ENCODE results near the gene MED13. TPM values are rescaled to one million over a fixed set of nuclear protein-coding genes. Genes with fewer than 3 reads are reported as not detected.

Gene MED13
- total and polyA plus RNA-seq, 9 of the 15 experiments (the other 6 are each of a cell fraction or from before 2014, with no cell fraction given): 5.4 to 48.4 (median 28.2) TPM

DNA sequence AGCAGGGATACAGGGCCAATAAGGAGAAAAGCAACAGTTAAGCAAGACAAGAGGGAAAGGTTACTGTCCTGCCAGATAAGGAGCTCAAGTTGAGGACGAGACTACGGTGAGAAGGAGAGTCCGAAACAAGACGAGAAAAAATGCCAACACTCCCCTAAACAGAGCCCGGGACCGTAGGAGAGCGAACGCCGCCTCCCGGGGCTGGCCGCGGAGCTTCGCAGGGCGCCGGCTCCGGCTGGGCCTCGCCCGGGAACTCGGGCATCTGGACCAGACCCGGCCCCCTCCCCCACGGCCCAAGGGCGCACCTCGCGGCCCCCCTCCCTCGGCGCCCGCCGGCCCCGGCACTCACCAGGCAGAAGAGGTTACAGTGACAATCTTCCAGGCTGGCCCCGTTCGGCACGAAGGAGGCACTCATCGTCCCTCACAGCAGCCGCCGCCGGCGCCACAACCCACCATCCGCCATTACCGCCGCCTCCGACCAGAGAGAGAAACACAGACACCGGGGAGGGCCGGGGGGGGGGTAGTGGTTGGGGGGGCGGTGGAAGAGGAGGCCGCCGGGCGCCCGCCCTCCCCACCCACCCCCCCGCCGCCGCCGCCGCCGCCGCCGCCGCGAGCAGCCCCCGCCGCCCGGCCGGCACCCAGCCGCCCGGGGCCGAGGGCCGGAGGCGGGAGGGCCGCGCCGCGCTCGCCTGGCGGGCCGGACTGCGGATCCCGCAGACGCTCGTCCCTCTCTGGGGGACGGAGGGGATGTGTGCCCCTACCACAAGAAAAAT is at the start of gene MED13 (continued):
- TF ChIP-seq, protein P1, sequence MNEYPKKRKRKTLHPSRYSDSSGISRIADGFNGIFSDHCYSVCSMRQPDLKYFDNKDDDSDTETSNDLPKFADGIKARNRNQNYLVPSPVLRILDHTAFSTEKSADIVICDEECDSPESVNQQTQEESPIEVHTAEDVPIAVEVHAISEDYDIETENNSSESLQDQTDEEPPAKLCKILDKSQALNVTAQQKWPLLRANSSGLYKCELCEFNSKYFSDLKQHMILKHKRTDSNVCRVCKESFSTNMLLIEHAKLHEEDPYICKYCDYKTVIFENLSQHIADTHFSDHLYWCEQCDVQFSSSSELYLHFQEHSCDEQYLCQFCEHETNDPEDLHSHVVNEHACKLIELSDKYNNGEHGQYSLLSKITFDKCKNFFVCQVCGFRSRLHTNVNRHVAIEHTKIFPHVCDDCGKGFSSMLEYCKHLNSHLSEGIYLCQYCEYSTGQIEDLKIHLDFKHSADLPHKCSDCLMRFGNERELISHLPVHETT (CRISPR knock-in tag; conservative IDR thresholded peaks at IDR 0.05 in 1 of 2, IDR thresholded peaks at IDR 0.05 in 1 of 2): peak in 1 of 2 experiments; percentile 14; a peak in 2 of 4 replicates
- TF ChIP-seq POLR2AphosphoS5 (IDR thresholded peaks at IDR 0.05; ENCODE audit: control insufficient read depth, insufficient read depth, low read depth, low read length) (peak; percentile 34; the same call in 1 of the 2 replicates), CBX1 (IDR thresholded peaks at IDR 0.05; ENCODE audit: low read depth) (no peak), NCOA6 (IDR thresholded peaks at IDR 0.05) (no peak), RBM15 (IDR thresholded peaks at IDR 0.05; ENCODE audit: insufficient read depth, low read length) (no peak), NR2C2 (CRISPR knock-in tag; IDR thresholded peaks at IDR 0.05) (no peak), NR2C2 (tag; IDR thresholded peaks at IDR 0.05) (peak; percentile 58; the same call in 1 of the 2 replicates), TAF1 (IDR thresholded peaks at IDR 0.05; ENCODE audit: control insufficient read depth, extremely low read depth, insufficient read depth, low read length, severe bottlenecking) (no peak)
- TF ChIP-seq, protein P2, sequence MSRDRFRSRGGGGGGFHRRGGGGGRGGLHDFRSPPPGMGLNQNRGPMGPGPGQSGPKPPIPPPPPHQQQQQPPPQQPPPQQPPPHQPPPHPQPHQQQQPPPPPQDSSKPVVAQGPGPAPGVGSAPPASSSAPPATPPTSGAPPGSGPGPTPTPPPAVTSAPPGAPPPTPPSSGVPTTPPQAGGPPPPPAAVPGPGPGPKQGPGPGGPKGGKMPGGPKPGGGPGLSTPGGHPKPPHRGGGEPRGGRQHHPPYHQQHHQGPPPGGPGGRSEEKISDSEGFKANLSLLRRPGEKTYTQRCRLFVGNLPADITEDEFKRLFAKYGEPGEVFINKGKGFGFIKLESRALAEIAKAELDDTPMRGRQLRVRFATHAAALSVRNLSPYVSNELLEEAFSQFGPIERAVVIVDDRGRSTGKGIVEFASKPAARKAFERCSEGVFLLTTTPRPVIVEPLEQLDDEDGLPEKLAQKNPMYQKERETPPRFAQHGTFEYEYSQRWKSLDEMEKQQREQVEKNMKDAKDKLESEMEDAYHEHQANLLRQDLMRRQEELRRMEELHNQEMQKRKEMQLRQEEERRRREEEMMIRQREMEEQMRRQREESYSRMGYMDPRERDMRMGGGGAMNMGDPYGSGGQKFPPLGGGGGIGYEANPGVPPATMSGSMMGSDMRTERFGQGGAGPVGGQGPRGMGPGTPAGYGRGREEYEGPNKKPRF (IDR thresholded peaks at IDR 0.05; ENCODE audit: low read depth, low read length): no peak
- TF ChIP-seq, protein P3, sequence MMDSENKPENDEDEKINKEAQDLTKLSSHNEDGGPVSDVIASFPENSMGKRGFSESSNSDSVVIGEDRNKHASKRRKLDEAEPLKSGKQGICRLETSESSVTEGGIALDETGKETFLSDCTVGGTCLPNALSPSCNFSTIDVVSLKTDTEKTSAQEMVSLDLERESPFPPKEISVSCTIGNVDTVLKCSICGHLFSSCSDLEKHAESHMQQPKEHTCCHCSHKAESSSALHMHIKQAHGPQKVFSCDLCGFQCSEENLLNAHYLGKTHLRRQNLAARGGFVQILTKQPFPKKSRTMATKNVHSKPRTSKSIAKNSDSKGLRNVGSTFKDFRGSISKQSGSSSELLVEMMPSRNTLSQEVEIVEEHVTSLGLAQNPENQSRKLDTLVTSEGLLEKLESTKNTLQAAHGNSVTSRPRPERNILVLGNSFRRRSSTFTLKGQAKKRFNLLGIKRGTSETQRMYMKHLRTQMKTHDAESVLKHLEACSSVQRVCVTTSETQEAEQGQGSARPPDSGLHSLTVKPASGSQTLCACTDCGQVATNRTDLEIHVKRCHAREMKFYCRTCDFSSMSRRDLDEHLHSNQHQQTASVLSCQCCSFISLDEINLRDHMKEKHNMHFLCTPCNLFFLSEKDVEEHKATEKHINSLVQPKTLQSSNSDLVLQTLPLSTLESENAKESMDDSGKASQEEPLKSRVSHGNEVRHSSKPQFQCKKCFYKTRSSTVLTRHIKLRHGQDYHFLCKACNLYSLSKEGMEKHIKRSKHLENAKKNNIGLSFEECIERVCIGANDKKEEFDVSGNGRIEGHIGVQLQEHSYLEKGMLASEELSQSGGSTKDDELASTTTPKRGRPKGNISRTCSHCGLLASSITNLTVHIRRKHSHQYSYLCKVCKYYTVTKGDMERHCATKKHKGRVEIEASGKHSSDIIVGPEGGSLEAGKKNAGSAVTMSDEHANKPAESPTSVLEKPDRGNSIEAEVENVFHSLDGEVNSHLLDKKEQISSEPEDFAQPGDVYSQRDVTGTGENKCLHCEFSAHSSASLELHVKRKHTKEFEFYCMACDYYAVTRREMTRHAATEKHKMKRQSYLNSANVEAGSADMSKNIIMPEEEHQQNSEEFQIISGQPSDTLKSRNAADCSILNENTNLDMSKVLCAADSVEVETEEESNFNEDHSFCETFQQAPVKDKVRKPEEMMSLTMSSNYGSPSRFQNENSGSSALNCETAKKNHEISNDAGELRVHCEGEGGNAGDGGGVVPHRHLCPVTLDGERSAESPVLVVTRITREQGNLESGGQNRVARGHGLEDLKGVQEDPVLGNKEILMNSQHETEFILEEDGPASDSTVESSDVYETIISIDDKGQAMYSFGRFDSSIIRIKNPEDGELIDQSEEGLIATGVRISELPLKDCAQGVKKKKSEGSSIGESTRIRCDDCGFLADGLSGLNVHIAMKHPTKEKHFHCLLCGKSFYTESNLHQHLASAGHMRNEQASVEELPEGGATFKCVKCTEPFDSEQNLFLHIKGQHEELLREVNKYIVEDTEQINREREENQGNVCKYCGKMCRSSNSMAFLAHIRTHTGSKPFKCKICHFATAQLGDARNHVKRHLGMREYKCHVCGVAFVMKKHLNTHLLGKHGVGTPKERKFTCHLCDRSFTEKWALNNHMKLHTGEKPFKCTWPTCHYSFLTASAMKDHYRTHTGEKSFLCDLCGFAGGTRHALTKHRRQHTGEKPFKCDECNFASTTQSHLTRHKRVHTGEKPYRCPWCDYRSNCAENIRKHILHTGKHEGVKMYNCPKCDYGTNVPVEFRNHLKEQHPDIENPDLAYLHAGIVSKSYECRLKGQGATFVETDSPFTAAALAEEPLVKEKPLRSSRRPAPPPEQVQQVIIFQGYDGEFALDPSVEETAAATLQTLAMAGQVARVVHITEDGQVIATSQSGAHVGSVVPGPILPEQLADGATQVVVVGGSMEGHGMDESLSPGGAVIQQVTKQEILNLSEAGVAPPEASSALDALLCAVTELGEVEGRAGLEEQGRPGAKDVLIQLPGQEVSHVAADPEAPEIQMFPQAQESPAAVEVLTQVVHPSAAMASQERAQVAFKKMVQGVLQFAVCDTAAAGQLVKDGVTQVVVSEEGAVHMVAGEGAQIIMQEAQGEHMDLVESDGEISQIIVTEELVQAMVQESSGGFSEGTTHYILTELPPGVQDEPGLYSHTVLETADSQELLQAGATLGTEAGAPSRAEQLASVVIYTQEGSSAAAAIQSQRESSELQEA (IDR thresholded peaks at IDR 0.05; ENCODE audit: low read depth): peak; percentile 79
- TF ChIP-seq, protein P4, sequence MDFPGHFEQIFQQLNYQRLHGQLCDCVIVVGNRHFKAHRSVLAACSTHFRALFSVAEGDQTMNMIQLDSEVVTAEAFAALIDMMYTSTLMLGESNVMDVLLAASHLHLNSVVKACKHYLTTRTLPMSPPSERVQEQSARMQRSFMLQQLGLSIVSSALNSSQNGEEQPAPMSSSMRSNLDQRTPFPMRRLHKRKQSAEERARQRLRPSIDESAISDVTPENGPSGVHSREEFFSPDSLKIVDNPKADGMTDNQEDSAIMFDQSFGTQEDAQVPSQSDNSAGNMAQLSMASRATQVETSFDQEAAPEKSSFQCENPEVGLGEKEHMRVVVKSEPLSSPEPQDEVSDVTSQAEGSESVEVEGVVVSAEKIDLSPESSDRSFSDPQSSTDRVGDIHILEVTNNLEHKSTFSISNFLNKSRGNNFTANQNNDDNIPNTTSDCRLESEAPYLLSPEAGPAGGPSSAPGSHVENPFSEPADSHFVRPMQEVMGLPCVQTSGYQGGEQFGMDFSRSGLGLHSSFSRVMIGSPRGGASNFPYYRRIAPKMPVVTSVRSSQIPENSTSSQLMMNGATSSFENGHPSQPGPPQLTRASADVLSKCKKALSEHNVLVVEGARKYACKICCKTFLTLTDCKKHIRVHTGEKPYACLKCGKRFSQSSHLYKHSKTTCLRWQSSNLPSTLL (IDR thresholded peaks at IDR 0.05): peak; percentile 77
